SK-N-MC (cell line): ENCODE data around the gene LHFPL3.

Experiments
- DNase-seq: peaks from one replicate; pipeline ENCODE4 v3.0.0-alpha.2; 2011; ENCODE audit warnings: low read depth, low spot score
- H3K27ac ChIP-seq: fragments of 200-600 bp; sonication (generic); 2 replicates; pipeline ENCODE4 v1.5.1; 2016; ENCODE audit warnings: mixed run types
- H3K36me3 ChIP-seq: fragments of 200-600 bp; sonication (generic); 2 replicates; pipeline ENCODE4 v1.6.1; 2017; ENCODE audit warnings: antibody characterized with exemption, low read length, mixed read lengths; ENCODE audit not compliant: insufficient read depth
- H3K4me3 ChIP-seq: fragments of 200-600 bp; sonication (generic); 2 replicates; pipeline ENCODE4 v1.5.1; 2016
- H3K9ac ChIP-seq: fragments of 200-600 bp; sonication (generic); 2 replicates; pipeline ENCODE4 v1.8.0; 2017; ENCODE audit warnings: mixed run types, mixed read lengths; ENCODE audit not compliant: insufficient read length
- H3K9me3 ChIP-seq: fragments of 200-600 bp; sonication (generic); 2 replicates; pipeline ENCODE4 v1.6.1; 2017; ENCODE audit warnings: low read depth, mild to moderate bottlenecking, antibody characterized with exemption, low read length, moderate library complexity, mixed read lengths
- EZH2 ChIP-seq: fragments of 200-600 bp; sonication (generic); IDR thresholded peaks from one replicate; pipeline ENCODE4 v1.6.1; 2017; ENCODE audit warnings: antibody characterized with exemption
- FOXP2 ChIP-seq: optimal IDR thresholded peaks from 2 replicates; pipeline ENCODE3; 2011; ENCODE audit warnings: mild to moderate bottlenecking, moderate library complexity; ENCODE audit not compliant: insufficient read depth; ENCODE audit errors: extremely low read length, control extremely low read depth
- POLR2AphosphoS5 ChIP-seq: IDR thresholded peaks from 2 replicates; pipeline ENCODE4 v1.6.1; 2012; ENCODE audit warnings: mild to moderate bottlenecking, low read depth, low read length, borderline replicate concordance

The LHFPL3 gene

DNA sequence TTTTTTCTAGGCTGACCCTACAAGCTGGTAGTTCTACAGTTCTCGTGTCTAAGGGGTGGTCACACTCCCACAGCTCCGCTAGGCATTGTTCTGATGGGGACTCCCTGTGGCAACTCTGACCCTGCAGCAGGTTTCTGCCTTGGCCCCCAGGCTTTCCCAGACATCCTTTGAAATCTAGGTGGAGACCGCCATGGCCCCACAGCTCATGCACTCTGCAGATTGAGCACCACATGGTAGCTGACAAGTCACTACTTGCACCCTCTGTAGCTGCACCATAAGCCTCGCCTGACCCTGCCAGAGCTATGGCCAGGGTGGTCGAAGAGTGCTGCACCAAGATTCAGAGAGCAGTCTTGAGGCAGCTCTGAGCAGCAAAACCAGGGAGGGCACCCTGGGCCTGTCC lies 275.6 kb downstream of the LHFPL3 start:
- Histone ChIP-seq H3K36me3 (no peaks in the 10 kb centered on the region), H3K4me3 (no peak overlapping the region), H3K27ac (no peak overlapping the region), H3K9me3 (no peaks in the 10 kb centered on the region), H3K9ac (no peak overlapping the region)
- no peak for DNase-seq
- TF ChIP-seq POLR2AphosphoS5 (no peak), EZH2 (no peak), FOXP2 (no peak)

GRCh38 chr7:104604706-104605105 lies 276.3 kb downstream of the LHFPL3 start:
- DNase-seq: no peak
- TF ChIP-seq FOXP2 (no peak), EZH2 (no peak), POLR2AphosphoS5 (no peak)
- Histone ChIP-seq H3K4me3 (no peak overlapping the region), H3K36me3 (no peaks in the 10 kb centered on the region), H3K9me3 (no peaks in the 10 kb centered on the region), H3K9ac (no peak overlapping the region), H3K27ac (no peak overlapping the region)

DNA sequence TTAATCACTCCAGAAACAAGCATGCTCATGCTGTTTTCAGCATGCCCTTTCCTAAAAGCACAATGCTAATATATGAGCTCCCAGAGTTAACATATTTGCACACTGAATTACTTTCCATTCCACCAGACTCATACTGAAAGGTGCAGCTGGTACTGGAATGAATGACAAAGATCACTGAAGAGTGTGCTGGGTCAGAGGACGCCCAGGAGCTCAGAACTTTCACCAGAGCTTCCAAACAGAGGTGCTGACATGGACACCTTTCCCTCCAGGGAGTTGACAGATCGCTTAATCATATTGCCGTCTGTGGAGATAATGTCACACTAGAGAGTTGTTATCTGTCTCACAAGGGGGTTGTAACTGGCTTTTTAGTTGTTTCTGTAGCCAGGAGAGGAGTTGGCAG lies 292.9 kb downstream of the LHFPL3 start:
- no peak overlapping the region for H3K27ac ChIP-seq
- H3K36me3 ChIP-seq: no peaks in the 10 kb centered on the region
- H3K9ac ChIP-seq: no peak overlapping the region
- TF ChIP-seq FOXP2 (no peak), POLR2AphosphoS5 (no peak), EZH2 (no peak)
- no peak overlapping the region for H3K4me3 ChIP-seq
- H3K9me3 ChIP-seq: no peaks in the 10 kb centered on the region
- DNase-seq: no peak

DNA sequence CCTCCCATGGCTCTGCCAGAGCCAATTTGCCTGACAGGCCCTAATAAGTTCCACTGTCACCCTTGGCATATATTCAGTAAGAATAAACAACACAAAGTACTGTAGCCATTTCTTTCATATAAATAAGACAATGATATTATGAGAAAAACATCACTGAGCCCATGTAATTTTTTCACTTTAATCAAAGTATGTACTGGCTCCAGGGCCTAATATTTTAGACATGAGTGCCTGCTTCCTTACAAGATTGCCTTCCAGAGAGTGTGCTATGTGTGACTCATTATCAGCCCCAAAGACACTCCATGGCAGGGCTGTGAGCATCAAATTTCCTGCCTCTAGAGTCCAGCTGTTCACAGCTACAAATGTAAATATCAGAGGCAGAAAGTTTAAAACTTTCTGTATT lies 297.6 kb downstream of the LHFPL3 start:
- H3K36me3 ChIP-seq: no peaks in the 10 kb centered on the region
- TF ChIP-seq EZH2: no peak
- TF ChIP-seq FOXP2: no peak
- TF ChIP-seq POLR2AphosphoS5: no peak
- no peaks in the 10 kb centered on the region for H3K9me3 ChIP-seq
- H3K4me3 ChIP-seq: no peak overlapping the region
- no peak overlapping the region for H3K9ac ChIP-seq
- H3K27ac ChIP-seq: no peak overlapping the region
- DNase-seq: no peak

DNA sequence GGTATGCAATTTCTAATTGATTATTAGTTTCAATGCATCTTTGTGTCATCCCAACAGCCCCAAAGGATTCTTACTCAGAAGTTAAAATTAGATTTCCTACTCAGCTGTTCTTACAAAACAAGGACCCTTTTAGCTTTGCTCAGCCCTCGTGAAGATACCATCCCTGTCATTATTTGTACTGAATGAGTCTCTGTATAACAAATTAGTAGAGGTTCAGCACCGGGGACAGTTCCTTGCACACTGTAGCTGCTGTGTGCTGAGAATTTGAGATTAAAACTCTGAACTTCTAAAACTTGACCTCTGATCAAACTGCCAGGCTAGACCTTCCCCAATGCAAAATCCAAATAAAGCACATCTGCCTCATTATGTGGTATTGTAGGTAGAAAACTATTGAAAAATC lies 299.1 kb downstream of the LHFPL3 start:
- Histone ChIP-seq H3K27ac (no peak overlapping the region), H3K9ac (no peak overlapping the region), H3K36me3 (no peaks in the 10 kb centered on the region), H3K4me3 (no peak overlapping the region), H3K9me3 (no peaks in the 10 kb centered on the region)
- DNase-seq: peak; percentile 6
- no peak for TF ChIP-seq POLR2AphosphoS5

DNA sequence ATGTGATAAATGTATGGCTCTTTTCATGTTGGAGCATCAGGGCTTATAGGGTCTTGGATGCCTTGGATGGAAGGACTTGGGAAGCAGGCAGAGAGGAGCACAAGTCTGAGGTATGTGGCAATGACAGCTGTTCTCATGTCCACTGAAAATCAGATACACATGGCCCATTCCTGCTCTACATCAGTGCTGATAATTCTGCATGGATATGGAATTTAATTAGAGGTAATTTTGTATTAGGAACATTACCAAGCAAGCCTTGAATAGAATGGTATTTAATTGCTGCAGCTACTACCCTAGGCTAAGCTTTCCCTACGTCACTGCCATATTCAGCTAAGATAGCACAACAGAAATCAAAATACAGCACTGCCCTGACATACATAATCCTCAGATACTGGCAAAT lies 299.6 kb downstream of the LHFPL3 start:
- Histone ChIP-seq H3K9me3 (no peaks in the 10 kb centered on the region), H3K4me3 (no peak overlapping the region), H3K27ac (no peak overlapping the region), H3K9ac (no peak overlapping the region), H3K36me3 (no peaks in the 10 kb centered on the region)
- TF ChIP-seq EZH2: no peak
- no peak for TF ChIP-seq POLR2AphosphoS5
- TF ChIP-seq FOXP2: no peak
- no peak for DNase-seq

GRCh38 chr7:104629408-104629807 lies 301.0 kb downstream of the LHFPL3 start:
- TF ChIP-seq POLR2AphosphoS5 (no peak), EZH2 (no peak)
- no peak overlapping the region for H3K9ac ChIP-seq
- no peak for DNase-seq
- no peak overlapping the region for H3K27ac ChIP-seq
- no peaks in the 10 kb centered on the region for H3K36me3 ChIP-seq
- no peak overlapping the region for H3K4me3 ChIP-seq
- no peaks in the 10 kb centered on the region for H3K9me3 ChIP-seq

- no peaks in the 10 kb centered on the region for H3K36me3 ChIP-seq
- H3K9ac ChIP-seq: no peak overlapping the region
- H3K27ac ChIP-seq: no peak overlapping the region
- no peak for DNase-seq
- H3K4me3 ChIP-seq: no peak overlapping the region
- TF ChIP-seq FOXP2: no peak
- TF ChIP-seq EZH2: no peak
- no peak for TF ChIP-seq POLR2AphosphoS5
- H3K9me3 ChIP-seq: no peaks in the 10 kb centered on the region
Measured at GRCh38 chr7:104640506-104640905, 312.1 kb downstream of the LHFPL3 start.

DNA sequence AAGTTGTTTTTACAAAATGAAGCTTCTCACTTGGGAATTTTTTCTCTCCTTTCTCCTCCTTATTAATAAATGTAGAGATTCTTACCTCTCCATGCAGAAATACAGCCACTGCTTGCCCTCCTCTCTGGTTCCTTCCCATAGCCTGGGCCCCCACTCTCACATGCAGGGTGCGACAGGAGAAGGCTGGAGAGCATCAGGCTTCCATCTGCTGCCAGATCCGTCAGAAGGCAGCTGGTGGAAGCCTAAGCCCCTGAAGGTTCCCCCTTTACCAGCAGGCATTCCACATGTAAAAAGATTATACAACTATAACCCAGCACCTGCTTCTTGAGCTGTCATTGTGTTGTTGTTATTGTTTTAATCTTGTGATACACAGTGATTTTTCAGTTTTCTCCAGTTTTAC lies 314.2 kb downstream of the LHFPL3 start:
- DNase-seq: no peak
- H3K9ac ChIP-seq: no peak overlapping the region
- TF ChIP-seq POLR2AphosphoS5: no peak
- TF ChIP-seq EZH2: no peak
- no peak for TF ChIP-seq FOXP2
- H3K9me3 ChIP-seq: no peaks in the 10 kb centered on the region
- no peak overlapping the region for H3K27ac ChIP-seq
- H3K36me3 ChIP-seq: no peaks in the 10 kb centered on the region
- no peak overlapping the region for H3K4me3 ChIP-seq
